SHP77 treated with DMSO at 0.1 percent for 48 hours (cell line): ENCODE measurements around the gene DDX47.

Experiments used
- DNase-seq: peaks from one replicate; lab custom pipeline; 2025; lab: John Stamatoyannopoulos, UW

The DDX47 gene

DNA sequence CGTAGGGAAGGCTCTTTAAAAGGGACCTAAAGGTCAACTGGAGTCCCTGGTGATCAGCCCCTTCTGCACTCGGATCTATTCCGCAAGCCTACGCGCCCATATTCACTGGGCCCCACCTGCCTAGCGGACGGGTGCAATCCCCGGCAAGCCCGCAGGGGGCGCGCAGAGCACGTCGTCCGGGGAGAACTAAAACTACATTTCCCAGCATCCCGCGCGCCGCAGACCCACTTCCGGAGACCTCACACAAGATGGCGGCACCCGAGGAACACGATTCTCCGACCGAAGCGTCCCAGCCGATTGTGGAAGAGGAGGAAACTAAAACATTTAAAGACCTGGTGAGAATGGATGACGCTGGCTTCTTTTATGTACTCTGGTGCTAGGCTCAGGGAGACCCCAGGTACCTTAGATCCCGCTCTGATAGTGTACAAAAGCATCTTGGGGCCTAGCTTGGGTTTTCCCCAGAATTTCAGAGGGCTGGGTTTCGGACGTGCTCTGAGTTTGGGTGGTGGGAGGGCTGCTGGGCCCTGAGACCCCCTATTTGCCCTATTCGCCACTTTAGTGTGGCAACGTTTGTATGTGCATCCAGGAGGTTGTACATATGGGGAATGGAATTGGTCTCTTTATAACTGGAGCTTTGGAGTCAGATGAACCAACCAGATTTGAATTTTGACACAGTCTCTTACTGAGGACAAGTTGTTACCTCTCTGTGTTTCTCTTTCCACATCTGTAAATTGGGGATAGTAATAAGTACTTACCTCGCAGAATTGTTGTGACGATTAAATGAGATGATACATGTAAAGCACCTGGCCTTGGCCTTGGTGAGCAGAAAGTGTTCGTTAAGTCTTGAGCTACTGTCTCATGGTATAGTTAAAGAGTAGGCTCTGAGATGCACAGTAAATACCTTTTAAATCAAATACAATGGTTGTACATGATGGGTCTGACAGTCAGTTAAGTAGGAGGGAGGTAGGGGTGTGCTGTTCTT lies at the start of gene DDX47:
Gene DDX47, plus strand, starts transcription at position 227 of the 982 bp plus-strand sequence. Its CDS starts 22 bp downstream, at position 249.
- peak; percentile 48 for DNase-seq

DNA sequence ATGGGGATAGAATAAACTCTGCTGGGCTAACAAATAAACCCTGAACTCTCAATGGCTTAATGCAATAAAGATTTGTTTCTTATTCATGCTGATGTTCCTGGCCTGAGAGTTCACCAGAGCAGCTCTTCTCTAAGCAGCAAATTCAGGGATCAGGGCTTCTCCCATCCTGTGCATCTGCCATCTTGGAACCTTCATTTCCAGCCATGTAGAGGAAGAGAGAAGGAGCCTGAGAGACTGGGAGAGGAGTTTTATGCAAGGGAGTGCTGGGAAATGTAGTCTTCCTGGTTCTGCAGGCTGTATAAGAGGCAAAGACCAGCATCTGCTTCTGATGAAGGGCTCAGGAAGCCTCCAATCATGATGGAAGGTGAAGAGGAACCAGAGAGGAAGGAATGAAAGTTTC lies 48.3 kb upstream of the DDX47 start:
- no peak for DNase-seq

DNA sequence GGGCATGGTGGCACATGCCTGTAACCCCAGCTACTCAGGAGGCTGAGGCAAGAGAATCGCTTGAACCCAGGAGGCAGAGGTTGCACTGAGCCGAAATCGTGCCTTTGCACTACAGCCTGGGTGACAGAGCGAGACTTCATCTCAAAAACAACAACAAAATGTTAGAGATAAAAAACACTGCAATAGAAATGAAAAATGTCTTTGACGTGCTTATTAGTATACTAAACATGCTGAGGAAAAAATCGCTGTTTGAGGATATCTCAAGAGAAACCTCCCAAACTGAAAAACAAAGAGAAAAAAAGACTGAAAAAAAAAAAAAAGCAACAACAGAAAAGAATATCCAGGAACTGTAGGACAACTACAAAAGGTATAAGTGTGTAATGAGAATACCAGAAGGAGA lies 42.9 kb upstream of the DDX47 start:
- DNase-seq: no peak

DNA sequence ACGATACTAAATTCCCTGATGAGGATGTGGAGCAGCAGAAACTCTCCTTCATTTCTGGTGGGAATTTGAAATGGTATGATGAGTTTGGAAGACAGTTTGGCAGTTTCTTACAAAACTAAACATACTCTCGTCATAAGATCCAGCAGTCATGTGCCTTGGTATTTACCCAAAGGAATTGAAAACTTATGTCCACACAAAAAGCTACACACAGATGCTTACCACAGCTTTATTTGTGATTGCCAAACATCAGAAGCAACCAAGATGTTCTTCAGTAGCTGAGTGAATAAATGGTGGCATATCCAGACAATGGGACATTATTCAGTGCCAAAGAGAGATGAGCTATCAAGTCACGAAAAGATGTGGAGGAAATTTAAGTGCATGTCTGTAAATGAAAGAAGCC lies 38.4 kb upstream of the DDX47 start:
- no peak for DNase-seq

DNA sequence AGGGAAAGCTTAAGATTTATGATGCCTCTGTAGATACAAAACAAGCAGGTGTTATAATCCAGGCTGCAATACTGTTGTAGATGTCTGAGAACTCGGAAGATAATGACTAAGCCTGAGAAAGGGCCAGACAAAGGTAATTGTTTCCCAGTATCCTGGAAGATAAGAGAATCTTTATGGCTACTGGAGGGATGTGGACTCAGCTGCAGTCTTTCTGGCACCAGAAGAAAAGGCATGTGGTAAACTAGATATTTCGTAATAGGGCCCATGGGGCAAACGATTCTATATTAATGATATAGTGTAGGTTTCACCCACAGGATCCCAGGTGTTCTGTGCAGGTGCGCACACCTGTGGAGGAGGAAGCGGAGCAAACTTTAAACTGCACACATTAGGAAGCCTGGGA lies 36.9 kb upstream of the DDX47 start:
- no peak for DNase-seq

DNA sequence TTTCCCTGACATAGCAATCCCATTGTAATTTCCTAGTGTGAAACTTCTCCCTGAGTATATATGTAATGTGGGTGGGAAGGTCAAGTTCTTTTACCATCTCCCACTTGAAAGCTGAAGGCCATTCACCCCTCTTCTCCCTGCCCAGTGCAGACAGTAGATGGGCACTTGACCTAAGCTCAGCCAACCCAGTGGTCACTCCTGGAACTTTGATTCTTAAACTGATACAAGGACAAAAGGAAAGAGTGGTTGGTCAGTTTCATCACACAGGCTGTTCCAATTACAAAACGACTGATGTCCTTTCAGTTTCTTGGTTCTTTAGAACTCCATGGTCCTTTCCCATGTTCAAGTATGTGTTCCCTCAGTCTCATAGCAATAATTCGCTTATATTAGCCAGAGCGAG lies 36.1 kb upstream of the DDX47 start:
- DNase-seq: no peak

DNA sequence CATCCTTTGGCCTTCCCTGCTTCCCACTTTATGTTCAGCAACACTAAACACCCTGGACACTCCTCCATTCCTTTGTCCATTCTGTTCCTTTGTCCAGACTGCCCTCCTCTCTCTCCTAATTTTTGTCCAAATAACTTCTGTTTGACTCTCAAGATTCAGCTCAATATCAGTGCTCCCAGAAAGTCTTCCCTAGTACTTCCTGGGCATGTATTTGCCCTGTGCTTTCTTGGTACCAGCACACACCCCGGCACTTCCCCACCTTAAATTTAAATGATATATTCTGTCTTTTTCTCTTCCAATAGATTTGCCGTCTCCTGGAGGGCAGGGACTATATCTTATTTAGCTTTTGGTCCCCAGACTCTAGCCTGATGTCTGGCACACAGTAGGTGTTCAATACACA lies 34.1 kb upstream of the DDX47 start:
- no peak for DNase-seq

DNA sequence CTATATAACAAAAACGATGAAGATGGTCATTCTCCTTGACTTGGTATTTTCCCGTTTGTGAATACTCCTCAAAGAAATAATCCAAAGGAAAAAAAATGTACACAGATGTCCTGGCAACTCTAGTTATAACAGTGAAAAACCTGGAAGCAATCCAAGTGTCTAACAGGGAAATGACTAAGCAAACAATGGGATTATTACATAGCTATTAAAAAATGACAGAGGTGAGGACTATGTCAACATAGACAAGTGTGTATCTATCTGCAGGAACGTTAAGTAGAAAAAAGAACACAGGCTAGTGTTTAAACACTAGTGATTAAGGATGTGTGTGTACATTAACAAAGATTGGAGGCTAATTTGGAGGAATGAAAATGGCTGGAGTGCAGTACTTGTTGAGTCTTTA lies 33.6 kb upstream of the DDX47 start:
- DNase-seq: peak; percentile 56

DNA sequence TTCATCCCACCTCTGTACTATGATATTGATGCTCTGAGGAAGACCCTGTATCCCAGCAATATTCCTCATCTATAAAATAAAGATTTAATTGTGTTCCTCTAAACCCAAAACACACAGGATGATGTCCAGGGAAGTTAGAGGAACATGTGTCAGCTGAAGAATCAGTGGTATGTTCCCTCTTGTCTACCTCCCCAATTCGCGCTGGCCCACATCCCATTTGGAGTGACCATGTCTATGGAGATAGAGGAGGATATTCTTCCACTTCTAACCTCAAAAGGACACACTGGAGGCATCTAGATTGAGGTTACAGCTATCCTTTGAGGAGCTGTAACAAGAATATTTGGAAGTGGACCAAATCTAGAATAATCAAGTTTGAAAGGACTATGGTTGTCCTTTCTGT lies 29.0 kb upstream of the DDX47 start:
- no peak for DNase-seq

DNA sequence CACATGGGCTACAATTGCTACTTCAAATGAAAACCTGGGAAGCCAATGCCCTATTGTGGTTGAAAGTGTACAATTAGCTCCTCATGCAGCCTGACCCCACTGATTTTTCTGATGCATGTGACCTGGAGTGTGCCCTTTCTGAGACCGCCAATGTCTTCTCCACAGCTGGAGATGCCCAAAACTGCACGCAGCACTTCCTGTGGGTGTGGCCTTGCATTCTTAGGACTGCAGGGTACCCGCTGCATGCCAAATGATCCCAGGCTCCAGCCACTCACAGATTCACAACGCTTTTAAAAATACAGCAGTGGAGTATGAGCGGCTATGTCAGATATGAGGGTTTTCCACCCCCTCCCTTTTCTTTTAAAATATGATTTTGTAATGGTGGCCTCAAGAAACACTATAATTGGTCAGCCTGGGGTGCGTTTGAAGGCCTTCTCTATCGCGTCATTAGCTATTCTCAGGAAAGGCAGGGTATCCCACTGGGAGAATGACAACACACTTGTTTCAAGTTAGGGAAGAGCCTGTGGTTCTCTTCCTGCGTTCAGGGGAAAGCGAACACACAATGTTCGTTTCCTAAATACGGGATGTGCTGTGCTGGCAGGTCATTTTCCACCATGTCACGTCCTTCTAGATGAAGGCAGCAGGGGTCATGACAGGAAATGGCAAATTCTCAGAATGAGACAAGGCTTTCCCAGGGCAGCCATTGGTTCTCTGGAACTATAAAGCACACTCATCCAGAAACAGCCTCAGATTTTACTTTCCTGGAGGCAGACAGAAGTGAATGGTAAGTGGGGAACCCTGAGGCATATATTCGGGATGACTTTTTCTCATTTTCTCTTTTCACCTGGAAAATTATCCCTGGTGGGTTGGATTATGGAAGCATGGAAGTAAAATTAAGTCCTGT lies 28.0 kb upstream of the DDX47 start, which contains the start of gene APOLD1:
Gene APOLD1, plus strand, starts transcription at position 749 of the 904 bp plus-strand sequence. Its CDS starts 33 bp downstream, at position 782.
- DNase-seq: no peak

DNA sequence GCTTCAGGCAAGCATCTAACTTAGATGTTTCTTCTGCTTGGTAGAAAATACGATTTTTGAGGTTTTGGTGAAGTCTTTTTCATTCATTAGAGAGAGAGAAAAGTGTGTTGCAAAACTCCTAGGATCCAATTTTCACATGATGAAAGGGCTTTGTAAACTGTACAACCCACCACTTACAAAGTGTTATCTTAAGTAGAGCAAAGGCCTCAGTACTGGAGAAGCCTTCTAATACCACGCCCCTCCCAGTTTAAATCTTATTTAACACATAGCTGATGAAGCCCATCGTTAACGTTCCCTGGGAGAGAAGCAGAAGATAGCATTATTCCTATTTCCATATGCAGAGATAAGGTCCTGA lies 26.8 kb upstream of the DDX47 start:
- DNase-seq: no peak

DNA sequence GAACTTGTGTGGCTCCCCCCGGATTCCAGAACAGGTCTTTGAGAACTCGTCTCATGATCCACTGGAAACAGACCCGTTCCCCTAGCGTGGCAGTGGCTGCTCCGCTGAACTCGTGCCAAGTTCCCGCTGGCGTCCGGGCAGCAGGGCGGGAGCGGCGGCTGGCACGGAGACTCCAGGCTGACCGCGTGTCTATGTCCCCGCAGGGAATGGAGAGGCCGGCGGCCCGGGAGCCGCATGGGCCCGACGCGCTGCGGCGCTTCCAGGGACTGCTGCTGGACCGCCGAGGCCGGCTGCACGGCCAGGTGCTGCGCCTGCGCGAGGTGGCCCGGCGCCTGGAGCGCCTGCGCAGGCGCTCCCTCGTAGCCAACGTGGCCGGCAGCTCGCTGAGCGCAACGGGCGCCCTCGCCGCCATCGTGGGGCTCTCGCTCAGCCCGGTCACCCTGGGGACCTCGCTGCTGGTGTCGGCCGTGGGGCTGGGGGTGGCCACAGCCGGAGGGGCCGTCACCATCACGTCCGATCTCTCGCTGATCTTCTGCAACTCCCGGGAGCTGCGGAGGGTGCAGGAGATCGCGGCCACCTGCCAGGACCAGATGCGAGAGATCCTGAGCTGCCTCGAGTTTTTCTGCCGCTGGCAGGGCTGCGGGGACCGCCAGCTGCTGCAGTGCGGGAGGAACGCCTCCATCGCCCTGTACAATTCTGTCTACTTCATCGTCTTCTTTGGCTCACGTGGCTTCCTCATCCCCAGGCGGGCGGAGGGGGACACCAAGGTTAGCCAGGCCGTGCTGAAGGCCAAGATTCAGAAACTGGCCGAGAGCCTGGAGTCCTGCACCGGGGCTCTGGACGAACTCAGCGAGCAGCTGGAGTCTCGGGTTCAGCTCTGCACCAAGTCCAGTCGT lies 26.2 kb upstream of the DDX47 start:
- no peak for DNase-seq

DNA sequence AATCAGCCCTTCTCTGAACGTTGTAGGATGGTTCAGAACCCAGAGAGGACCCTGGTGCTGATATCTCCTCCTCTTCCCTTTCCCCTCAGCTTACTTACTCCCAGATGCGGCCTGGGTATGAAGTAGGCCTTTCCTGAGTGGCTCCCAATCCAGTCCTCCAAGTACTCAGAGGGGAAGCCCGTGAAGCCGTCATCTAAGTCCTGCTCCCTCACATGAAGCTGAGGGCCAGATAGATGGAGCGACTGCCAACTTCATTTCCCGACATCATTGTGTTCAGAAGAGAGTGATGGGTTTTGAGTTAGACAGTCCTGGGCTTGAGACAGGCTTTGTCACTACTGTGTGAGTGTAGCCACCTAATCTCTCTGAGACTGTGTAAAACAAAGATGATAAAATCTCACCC lies 25.0 kb upstream of the DDX47 start:
- no peak for DNase-seq

DNA sequence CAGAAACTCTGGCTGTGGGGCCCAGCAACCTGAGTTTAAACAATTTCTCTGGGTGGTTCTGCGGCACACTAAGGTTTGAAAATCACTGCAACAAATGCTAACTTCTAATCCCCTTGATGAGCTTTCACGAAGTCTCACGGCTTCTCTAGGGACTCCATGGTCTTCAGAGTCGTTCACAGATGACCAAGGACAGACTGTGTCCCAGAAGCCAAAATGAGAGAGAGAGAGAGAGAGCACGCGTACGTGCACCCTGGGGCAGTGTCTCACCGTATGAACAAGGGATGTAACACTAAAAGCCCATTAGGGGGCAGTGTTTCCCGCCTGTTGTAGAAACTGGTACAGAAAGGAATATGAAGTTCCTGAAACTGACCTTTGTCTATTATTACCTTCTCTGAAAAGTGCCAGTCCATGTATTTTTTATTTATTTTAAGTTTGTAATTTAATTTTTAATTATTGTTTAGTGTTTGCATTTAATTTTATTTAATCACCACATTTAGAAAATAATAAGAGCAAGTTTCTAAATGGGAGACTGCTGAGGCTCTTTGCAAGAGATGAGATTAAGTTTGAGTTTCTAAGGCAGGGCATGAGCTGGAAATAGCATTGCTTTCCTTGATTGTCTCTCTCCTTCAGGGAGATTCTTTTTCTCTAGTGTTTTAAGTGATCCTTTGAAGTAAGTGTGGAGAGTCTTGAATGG lies 24.3 kb upstream of the DDX47 start:
- peak; percentile 8 for DNase-seq

DNA sequence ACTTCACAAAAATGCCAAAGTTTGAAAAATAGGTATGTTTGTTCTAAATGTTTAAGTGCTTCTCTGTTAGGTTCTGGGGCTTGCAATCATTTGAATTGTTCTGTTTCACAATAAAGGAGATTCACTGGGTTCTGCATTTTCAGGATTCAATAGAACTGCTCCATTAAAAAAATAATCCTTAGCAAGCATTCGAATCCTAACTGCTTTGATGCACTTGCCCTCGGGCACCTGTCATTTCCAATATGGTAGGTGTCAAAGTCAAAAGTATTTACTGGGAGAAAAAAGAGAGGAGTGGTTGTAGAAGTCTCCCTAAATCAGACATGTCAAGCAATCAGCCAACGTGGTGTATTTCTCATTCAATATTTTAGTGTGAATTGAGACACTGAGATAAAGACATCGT lies 22.2 kb upstream of the DDX47 start:
- DNase-seq: no peak

DNA sequence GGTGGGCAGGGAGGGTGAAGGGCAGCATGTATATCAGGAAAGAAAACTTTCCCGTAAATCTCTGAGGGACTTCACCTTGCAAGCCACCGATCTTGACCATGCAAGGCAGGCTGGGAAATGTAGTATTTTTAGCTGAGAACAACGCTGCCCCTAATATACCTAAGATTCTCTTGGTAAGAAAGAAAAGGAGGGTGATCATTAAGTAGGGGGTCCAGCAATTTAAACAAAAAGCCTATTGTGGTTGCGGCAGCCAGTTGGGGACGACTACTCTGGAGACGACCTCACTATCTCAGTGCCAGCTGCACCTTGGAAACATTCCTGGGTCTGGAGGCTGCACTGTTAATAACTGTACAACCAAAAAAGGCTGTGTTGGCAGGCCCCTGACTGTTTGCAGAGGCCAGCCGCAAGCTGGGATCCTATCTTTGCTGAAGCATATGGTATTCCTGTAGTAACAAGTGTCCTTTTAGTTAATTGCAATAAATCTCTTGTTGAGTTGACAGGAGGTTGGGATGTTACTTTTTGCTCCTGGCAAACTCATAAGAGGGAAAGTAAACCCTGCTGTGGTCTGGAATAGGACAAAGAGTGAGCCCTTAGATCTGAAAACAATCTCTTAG lies 21.3 kb upstream of the DDX47 start:
- no peak for DNase-seq

DNA sequence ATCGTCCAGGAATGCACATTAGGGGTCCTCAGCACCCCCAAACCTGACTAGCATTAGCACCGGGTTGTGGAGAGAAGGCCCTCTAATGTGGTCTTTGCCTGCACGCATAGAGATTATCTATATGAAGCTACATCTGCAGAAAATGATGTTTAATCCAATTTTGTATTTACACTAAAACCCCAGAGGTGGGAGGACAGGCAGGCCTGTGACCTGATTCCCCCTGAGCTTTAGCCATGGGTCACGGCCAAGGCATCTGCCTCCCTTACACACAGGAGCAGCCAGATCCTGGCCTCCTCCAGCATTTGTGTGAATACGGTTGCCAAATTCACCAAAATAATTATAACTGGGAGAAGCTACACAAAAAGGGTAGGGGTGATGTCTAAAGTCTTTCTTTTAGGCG lies 20.7 kb upstream of the DDX47 start:
- no peak for DNase-seq

DNA sequence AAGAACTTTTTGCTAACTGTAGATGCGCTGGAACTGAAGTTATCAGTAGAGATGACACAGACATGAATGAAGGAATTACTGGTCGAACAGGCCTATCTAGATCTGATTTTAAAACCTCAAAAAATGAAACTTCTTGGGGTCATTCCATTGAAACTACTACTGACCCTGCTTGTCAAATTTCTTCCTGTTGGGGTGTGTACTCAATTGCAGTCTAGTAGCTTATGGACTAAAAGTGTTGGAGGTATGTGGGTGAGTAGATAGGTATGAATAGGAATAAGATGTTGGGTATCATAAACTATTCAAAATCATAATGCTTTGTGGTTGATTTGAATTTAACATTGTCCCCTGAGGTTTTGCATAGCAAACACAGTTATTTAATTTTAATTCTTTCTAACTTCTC lies 18.5 kb upstream of the DDX47 start:
- no peak for DNase-seq

DNA sequence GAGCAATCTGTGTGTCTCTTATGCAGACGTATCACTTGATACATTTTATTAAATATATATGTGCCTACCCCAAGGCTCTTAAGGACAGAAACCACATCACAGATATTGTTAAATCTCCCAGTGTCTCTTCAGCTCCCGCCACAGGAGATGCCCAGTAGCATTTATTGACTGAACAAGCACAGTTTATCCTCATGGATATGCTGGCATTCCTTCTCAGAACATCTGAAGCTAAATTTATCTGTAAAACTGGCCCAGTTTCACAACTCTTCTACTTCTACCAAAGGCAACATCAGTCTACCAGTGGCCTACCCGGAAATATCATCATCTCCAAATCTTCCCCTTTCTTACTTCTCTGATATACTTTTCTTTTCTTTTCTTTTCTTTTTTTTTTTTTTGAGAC lies 17.0 kb upstream of the DDX47 start:
- no peak for DNase-seq

DNA sequence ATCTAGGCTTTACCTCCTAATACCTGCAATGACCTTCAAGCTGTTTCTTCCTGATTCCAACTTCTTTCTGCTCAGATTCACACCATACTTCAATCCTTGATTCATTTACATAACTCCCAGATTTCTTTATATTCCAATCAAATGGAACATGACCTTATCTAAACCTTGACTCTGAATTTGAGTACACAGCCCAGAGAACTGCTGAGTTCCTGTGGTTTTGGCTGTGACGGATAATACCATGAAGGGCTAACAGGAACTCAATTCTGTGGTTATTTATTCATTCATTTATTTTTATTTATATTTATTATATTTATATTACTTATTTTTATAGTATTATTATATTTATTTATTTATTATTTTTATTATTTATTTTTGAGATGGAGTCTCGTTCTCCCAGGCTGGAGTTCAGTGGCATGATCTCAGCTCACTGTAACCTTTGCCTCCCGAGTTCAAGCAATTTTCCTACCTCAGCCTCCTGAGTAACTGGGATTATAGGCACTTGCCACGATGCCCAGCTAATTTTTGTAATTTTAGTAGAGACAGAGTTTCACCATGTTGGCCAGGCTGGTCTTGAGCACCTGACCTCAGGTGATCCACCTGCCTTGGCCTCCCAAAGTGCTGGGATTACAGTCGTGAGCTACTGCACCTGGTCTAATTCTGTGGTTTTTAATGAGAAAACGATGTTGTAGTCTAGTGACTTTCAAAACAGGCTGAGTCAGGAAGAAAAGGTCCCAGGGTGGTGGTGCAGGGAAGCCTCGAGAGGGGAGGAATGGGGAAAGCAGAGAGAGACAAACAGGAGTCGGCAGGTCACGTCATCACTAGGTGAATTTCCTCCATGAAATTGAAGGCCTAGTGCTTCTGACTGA lies 16.0 kb upstream of the DDX47 start:
- no peak for DNase-seq
